Activated naive CD4-positive, alpha-beta T cell treated with anti-CD3 and anti-CD28 coated beads for 36 hours (primary cell): ENCODE measurements around the gene PRSS37. TPM values are rescaled to one million over a fixed set of nuclear protein-coding genes. Genes with fewer than 3 reads are reported as not detected.
"Not testable (repeated sequence)": the region's sequence is repeated elsewhere in the genome, so short reads cannot be mapped to it uniquely, and the experiment has no call there.

Source experiments
- CTCF ChIA-PET: fragments of 350-600 bp; sonication (Branson Sonifier 250); formaldehyde crosslinking; loops from one replicate; lab custom pipeline; 2021; ENCODE audit warnings: antibody characterized with exemption; lab: Charles Lee
- DNase-seq: peaks from one replicate; pipeline ENCODE4 v3.0.0-alpha.2; 2020
- H3K27ac Mint-ChIP-seq: one replicate; pipeline ENCODE4 v1.8.0; 2021; ENCODE audit warnings: mild to moderate bottlenecking, mixed read lengths
- H3K27me3 Mint-ChIP-seq: one replicate; pipeline ENCODE4 v1.8.0; 2021; ENCODE audit warnings: low read depth, mixed read lengths
- H3K36me3 Mint-ChIP-seq: one replicate; pipeline ENCODE4 v1.8.0; 2021; ENCODE audit warnings: low read depth, mixed read lengths
- H3K4me1 Mint-ChIP-seq: one replicate; pipeline ENCODE4 v1.8.0; 2021; ENCODE audit warnings: low read depth, mixed read lengths
- H3K4me3 Mint-ChIP-seq: one replicate; pipeline ENCODE4 v1.8.0; 2021; ENCODE audit warnings: mild to moderate bottlenecking, moderate library complexity, mixed read lengths
- H3K9me3 Mint-ChIP-seq: one replicate; pipeline ENCODE4 v1.8.0; 2021; ENCODE audit warnings: mixed read lengths
- intact Hi-C: fragments of 100-400 bp; cut with micrococcal nuclease; formaldehyde crosslinking; loops from one replicate; pipeline ENCODE4 v1.15.1; 2023
- total RNA-seq, 2 experiments: library from RNA; stranded (reverse); gene quantifications; one replicate each; pipeline ENCODE4 v1.2.3, GENCODE V29; 2021

The PRSS37 gene
- total RNA-seq, 2 experiments from 2014 or later = not detected

GRCh38 chr7:141847996-141848395 is 6.7 kb upstream of the PRSS37 start:
- no peak overlapping the region for H3K4me3 Mint-ChIP-seq
- intact Hi-C loops = no loop called here
- peaks cover 1% of the 10 kb centered on the region for H3K36me3 Mint-ChIP-seq
- DNase-seq = no peak
- CTCF ChIA-PET = no interaction called here
- peaks cover 24% of the 10 kb centered on the region for H3K9me3 Mint-ChIP-seq
- no peaks in the 10 kb centered on the region for H3K27me3 Mint-ChIP-seq
- H3K27ac Mint-ChIP-seq = no peak overlapping the region
- H3K4me1 Mint-ChIP-seq = no peaks in the 10 kb centered on the region

GRCh38 chr7:141844256-141844655 is 3.0 kb upstream of the PRSS37 start:
- Mint-ChIP-seq H3K36me3 (peaks cover 1% of the 10 kb centered on the region), H3K27me3 (no peaks in the 10 kb centered on the region), H3K27ac (no peak overlapping the region), H3K9me3 (peaks cover 10% of the 10 kb centered on the region), H3K4me1 (no peaks in the 10 kb centered on the region), H3K4me3 (no peak overlapping the region)
- CTCF ChIA-PET = no interaction called here
- intact Hi-C loops = no loop called here
- DNase-seq = no peak

- no peaks in the 10 kb centered on the region for H3K9me3 Mint-ChIP-seq
- no peak overlapping the region for H3K4me3 Mint-ChIP-seq
- no peak for DNase-seq
- H3K36me3 Mint-ChIP-seq = no peaks in the 10 kb centered on the region
- intact Hi-C loops = no loop called here
- no peak overlapping the region for H3K27ac Mint-ChIP-seq
- no peaks in the 10 kb centered on the region for H3K27me3 Mint-ChIP-seq
- CTCF ChIA-PET = interaction anchor here (0.7 kb wide), 1 partner anchor 81 kb away, joined by 3 read pairs; no protein-coding TSS in a partner anchor
- no peaks in the 10 kb centered on the region for H3K4me1 Mint-ChIP-seq
These were observed 1.6 kb upstream of the PRSS37 start for GRCh38 chr7:141842904-141843303.

GRCh38 chr7:141840708-141841107 is 577 bp downstream of the PRSS37 start:
- DNase-seq = no peak
- H3K27ac Mint-ChIP-seq = no peak overlapping the region
- H3K4me1 Mint-ChIP-seq = no peaks in the 10 kb centered on the region
- CTCF ChIA-PET = interaction anchor here (1.3 kb wide), 1 partner anchor 136 kb away, joined by 4 read pairs; no protein-coding TSS in a partner anchor
- H3K36me3 Mint-ChIP-seq = no peaks in the 10 kb centered on the region
- intact Hi-C loops = no loop called here
- no peaks in the 10 kb centered on the region for H3K27me3 Mint-ChIP-seq
- no peak overlapping the region for H3K4me3 Mint-ChIP-seq
- no peaks in the 10 kb centered on the region for H3K9me3 Mint-ChIP-seq

- no peak overlapping the region for H3K27ac Mint-ChIP-seq
- no peak overlapping the region for H3K4me3 Mint-ChIP-seq
- intact Hi-C loops = no loop called here
- no peak for DNase-seq
- no peaks in the 10 kb centered on the region for H3K27me3 Mint-ChIP-seq
- CTCF ChIA-PET = no interaction called here
- no peaks in the 10 kb centered on the region for H3K4me1 Mint-ChIP-seq
- no peaks in the 10 kb centered on the region for H3K9me3 Mint-ChIP-seq
- H3K36me3 Mint-ChIP-seq = no peaks in the 10 kb centered on the region
These were observed 2.0 kb downstream of the PRSS37 start for GRCh38 chr7:141839256-141839655.

GRCh38 chr7:141838581-141838980 is 2.7 kb downstream of the PRSS37 start:
- Mint-ChIP-seq H3K4me1 (no peaks in the 10 kb centered on the region), H3K27me3 (no peaks in the 10 kb centered on the region), H3K36me3 (no peaks in the 10 kb centered on the region), H3K27ac (no peak overlapping the region), H3K4me3 (no peak overlapping the region), H3K9me3 (no peaks in the 10 kb centered on the region)
- DNase-seq = no peak
- CTCF ChIA-PET = no interaction called here
- intact Hi-C loops = no loop called here

GRCh38 chr7:141837683-141838082 is 3.6 kb downstream of the PRSS37 start:
- Mint-ChIP-seq H3K27ac (no peak overlapping the region), H3K27me3 (no peaks in the 10 kb centered on the region)
- intact Hi-C loops = no loop called here

GRCh38 chr7:141822432-141822831 is 18.9 kb downstream of the PRSS37 start:
- H3K27me3 Mint-ChIP-seq, intact Hi-C loops, H3K4me1 Mint-ChIP-seq, H3K27ac Mint-ChIP-seq, H3K4me3 Mint-ChIP-seq, DNase-seq: not testable (repeated sequence)
- Mint-ChIP-seq H3K36me3 (peaks cover 52% of the 10 kb centered on the region), H3K9me3 (peaks cover 46% of the 10 kb centered on the region)
- CTCF ChIA-PET = interaction anchor here (0.6 kb wide), 1 partner anchor 1381 kb away, joined by 4 read pairs; no protein-coding TSS in a partner anchor

More at GRCh38 chr7:141837683-141838082, 3.6 kb downstream of the PRSS37 start:
- CTCF ChIA-PET = no interaction called here
- DNase-seq = no peak
- H3K9me3 Mint-ChIP-seq = no peaks in the 10 kb centered on the region
- H3K4me1 Mint-ChIP-seq = no peaks in the 10 kb centered on the region
- peaks cover 3% of the 10 kb centered on the region for H3K36me3 Mint-ChIP-seq
- no peak overlapping the region for H3K4me3 Mint-ChIP-seq

- Mint-ChIP-seq H3K9me3 (peaks cover 51% of the 10 kb centered on the region), H3K4me1 (no peaks in the 10 kb centered on the region), H3K27ac (no peak overlapping the region), H3K36me3 (peaks cover 48% of the 10 kb centered on the region), H3K27me3 (no peaks in the 10 kb centered on the region), H3K4me3 (no peak overlapping the region)
- intact Hi-C loops = no loop called here
- DNase-seq = no peak
- CTCF ChIA-PET = no interaction called here
These were observed 21.2 kb downstream of the PRSS37 start for GRCh38 chr7:141820067-141820466.

GRCh38 chr7:141792526-141792925 is 48.8 kb downstream of the PRSS37 start:
- no peak for DNase-seq
- Mint-ChIP-seq H3K4me1 (no peaks in the 10 kb centered on the region), H3K27me3 (no peaks in the 10 kb centered on the region), H3K4me3 (no peak overlapping the region), H3K27ac (no peak overlapping the region), H3K36me3 (peaks cover 25% of the 10 kb centered on the region), H3K9me3 (peaks cover 2% of the 10 kb centered on the region)
- intact Hi-C loops = no loop called here
- CTCF ChIA-PET = no interaction called here

- Mint-ChIP-seq H3K9me3 (no peaks in the 10 kb centered on the region), H3K4me1 (no peaks in the 10 kb centered on the region), H3K4me3 (no peak within 1 kb of the TSS), H3K36me3 (peaks cover 24% of the 10 kb centered on the region), H3K27me3 (no peaks in the 10 kb centered on the region), H3K27ac (no peak within 1 kb of the TSS)
- intact Hi-C loops = no loop called here
- no peak for DNase-seq
- CTCF ChIA-PET = no interaction called here
These were observed 51.4 kb downstream of the PRSS37 start, which contains the start of gene TAS2R5 for GRCh38 chr7:141789917-141790316. TAS2R5 (plus strand) TSS chr7:141790217; CDS start chr7:141790362, 145 bp downstream.

- no peak for DNase-seq
- CTCF ChIA-PET = interaction anchor here (0.9 kb wide), 1 partner anchor 86 kb away, joined by 3 read pairs; no protein-coding TSS in a partner anchor
- no peak overlapping the region for H3K27ac Mint-ChIP-seq
- H3K4me3 Mint-ChIP-seq = no peak overlapping the region
- no peaks in the 10 kb centered on the region for H3K4me1 Mint-ChIP-seq
- H3K9me3 Mint-ChIP-seq = no peaks in the 10 kb centered on the region
- H3K36me3 Mint-ChIP-seq = peaks cover 16% of the 10 kb centered on the region
- intact Hi-C loops = no loop called here
- no peaks in the 10 kb centered on the region for H3K27me3 Mint-ChIP-seq
These were observed 53.0 kb downstream of the PRSS37 start for GRCh38 chr7:141788296-141788695.
